ENCODE results near the gene MATN1.

Gene MATN1

GRCh38 chr1:30695439-30695841 lies 27.9 kb downstream of the MATN1 start:
- in situ Hi-C loops (cut with MboI; ENCODE audit: low sequenced_read_pairs, unreplicated experiment) = no loop called here
- DNase-seq (ENCODE audit: low spot score) = no peak
- no peak for TF ChIP-seq CTCF (IDR thresholded peaks at IDR 0.05; ENCODE audit: borderline replicate concordance, control extremely low read depth, extremely low read depth, insufficient read depth, missing control alignments)

DNA sequence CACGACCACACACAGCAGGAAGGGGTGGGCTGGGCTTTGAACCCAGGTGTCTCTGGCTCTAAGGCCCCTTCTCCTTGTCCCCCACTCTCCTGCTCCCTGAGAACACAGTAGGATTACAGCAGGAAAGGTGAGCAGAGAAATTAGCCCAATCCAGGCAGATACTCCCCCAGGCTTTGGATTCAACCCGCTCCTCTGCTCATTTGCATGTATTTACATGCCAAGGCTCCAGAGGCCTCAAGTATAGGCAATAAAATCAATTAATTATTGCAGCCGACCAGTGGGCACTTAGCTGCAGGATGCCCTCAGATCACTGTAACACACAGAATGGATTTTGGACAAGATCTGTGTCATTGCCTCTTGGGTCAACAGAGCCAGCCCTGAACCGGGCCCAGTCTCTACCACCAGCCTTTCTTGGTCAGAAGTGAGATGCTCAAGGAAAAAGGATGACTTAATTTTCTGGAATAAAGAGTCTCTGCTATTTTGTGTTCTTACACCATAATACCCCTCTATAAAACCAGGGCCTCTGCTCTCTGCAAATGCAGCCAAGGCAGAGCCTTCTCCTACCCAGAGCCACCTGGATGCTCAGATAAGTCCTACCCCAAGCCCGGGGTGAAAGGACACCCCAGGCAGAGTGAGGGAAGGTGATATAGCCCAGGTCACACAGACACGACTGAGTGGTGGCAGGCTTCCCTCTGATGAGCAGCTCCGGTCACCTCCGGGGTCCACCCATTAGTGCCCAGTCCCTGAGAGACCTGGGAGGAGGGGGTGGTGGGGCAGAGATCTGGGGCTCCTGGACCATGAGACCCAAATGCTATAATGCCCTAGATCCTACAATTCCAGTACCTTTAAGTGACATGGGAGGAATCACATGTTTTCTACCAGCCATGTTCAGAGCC lies 28.9 kb downstream of the MATN1 start:
- no peak for DNase-seq (ENCODE audit: low spot score)
- TF ChIP-seq CTCF (IDR thresholded peaks at IDR 0.05; ENCODE audit: borderline replicate concordance, control extremely low read depth, extremely low read depth, insufficient read depth, missing control alignments) = no peak
- in situ Hi-C loops (cut with MboI; ENCODE audit: low sequenced_read_pairs, unreplicated experiment) = no loop called here

DNA sequence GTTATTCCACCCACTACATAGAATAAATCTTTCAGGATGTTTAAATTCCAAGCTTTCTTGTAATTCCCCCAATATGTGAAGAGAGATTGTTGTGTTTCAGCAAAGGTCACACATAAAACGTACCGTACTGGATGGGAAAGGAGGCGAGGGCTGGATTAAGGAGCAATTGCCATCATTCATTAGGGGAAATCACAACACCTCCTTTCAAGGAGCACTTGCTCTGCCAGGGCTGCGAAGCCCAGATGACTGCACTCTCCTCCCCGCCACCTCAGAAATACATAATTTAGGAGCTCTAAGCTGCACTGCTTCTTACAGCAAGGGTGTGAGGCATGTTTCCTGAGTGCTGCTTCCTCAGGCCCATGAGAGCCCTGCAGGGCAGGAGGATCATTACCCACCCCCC lies 29.6 kb downstream of the MATN1 start:
- DNase-seq (ENCODE audit: low spot score) = no peak
- no peak for TF ChIP-seq CTCF (IDR thresholded peaks at IDR 0.05; ENCODE audit: borderline replicate concordance, control extremely low read depth, extremely low read depth, insufficient read depth, missing control alignments)
- in situ Hi-C loops (cut with MboI; ENCODE audit: low sequenced_read_pairs, unreplicated experiment) = no loop called here

DNA sequence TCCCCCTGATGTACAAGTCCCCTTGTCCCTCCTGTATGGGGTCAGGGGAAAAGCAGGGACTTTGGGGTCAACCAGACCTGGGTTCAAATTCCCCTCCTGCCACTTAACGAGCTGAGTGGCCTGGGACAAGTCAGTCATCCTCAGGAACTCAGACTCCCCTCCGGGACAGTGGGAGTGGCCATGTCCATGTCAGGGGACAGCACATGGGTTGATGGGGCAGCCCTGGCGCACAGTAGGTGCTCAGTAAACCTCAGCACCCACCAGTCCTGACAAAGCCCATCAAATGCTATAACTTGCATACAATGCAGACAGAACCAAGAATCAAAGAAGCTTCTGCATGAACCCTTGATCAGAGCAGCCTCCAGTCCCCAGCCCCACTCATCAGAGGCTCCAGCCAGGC lies 30.0 kb downstream of the MATN1 start:
- no peak for DNase-seq (ENCODE audit: low spot score)
- no peak for TF ChIP-seq CTCF (IDR thresholded peaks at IDR 0.05; ENCODE audit: borderline replicate concordance, control extremely low read depth, extremely low read depth, insufficient read depth, missing control alignments)
- in situ Hi-C loops (cut with MboI; ENCODE audit: low sequenced_read_pairs, unreplicated experiment) = no loop called here

- in situ Hi-C loops (cut with MboI; ENCODE audit: low sequenced_read_pairs, unreplicated experiment) = no loop called here
- no peak for DNase-seq (ENCODE audit: low spot score)
- TF ChIP-seq CTCF (IDR thresholded peaks at IDR 0.05; ENCODE audit: borderline replicate concordance, control extremely low read depth, extremely low read depth, insufficient read depth, missing control alignments) = no peak
These were observed 30.5 kb downstream of the MATN1 start for GRCh38 chr1:30692948-30693301.

DNA sequence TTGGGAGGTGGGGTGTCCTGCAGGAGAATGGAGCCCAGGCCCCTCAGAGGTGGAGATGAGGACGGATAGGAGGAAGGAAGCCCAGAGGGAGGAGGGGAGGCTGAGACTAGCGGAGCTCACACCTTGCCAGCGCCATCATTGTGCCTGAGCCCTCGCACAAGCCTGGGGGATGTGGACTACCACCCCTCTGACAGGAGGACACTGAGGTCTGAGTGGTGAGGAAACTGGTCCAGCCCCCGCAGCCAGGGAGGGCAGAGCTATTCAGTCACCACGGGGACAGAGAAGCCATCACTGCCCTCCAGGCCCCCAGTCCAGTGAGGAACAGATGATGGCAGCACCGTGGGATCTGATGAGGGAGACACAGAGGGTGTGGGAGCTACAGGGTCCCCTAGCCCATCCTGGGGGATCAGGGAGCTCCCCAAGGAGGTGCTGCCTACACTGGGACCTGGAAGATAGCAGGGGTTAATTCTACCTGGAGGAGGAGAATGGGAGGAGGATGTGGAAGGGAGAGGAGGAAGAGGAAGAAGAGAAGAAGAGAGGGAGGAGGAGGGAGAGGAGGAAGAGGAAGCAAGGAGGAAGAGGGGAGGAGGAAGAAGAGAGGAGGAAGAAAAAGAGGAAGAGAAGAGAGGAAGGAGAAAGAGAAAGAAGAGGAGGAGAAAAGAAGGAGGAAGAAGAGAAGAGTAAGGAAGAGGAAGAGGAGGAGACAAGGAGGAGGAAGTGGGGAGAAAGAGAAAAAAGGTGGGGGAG lies 31.0 kb downstream of the MATN1 start:
- in situ Hi-C loops (cut with MboI; ENCODE audit: low sequenced_read_pairs, unreplicated experiment) = no loop called here
- DNase-seq (ENCODE audit: low spot score) = no peak
- no peak for TF ChIP-seq CTCF (IDR thresholded peaks at IDR 0.05; ENCODE audit: borderline replicate concordance, control extremely low read depth, extremely low read depth, insufficient read depth, missing control alignments)

Data from GM13976 (cell line).